Heart left ventricle (tissue), 13 donors: Measurements from ENCODE around the gene MYH16.

ENCODE experiments used
- CTCF ChIP-seq, 12 donors: fragments of 200-600 bp; sonication (generic) in 4 of 12; IDR thresholded peaks; one replicate each; pipeline versions ENCODE4 v1.5.0 to v1.8.0; 2018 to 2022; ENCODE audit warnings: antibody characterized with exemption in 12 of 12, mild to moderate bottlenecking in 5 of 12
- POLR2A ChIP-seq, 2 donors: fragments of 450-650 bp; IDR thresholded peaks; one replicate each; pipeline ENCODE4 v1.6.1; 2017; ENCODE audit warnings: antibody characterized with exemption in 2 of 2, mild to moderate bottlenecking in 2 of 2, moderate library complexity in 2 of 2
- donor health status: ischemic (EF 13 %, LVEDD 7.1; RV severe dilation, severe dysfunction).
- donor health status: DM: no; HTN: yes; CAD: no.
- donor health status: DM: no; HTN: no; CAD: no.
- donor health status: ischemic (EF 25% LVEDD 6.9; RV normal size, moderate dysfunction).
- donor health status: ischemic (EF 25% LVEDD 5.7; RV mildly dilated, moderate dysfunction).
- donor health status: ischemic (EF 35%, LVEDD 5.7; RV mildly dilated, moderate dysfunction).
- donor health status: nonischemic (EF 11% LVEDD 7.7; RV severe dilation, severe dysfunction).
- donor health status: DM: yes; HTN: yes; CAD: no.
- donor health status: PGD.
- donor health status: ischemic (EF 29% LVEDD 5.4; RV normal size, mild dysfunction).
- donor health status: nonischemic (EF 23%, LVEDD 6.1; RV moderate dilation, normal function).

- TF ChIP-seq CTCF (IDR thresholded peaks at IDR 0.05) (no peak), POLR2A (IDR thresholded peaks at IDR 0.05) (no peak)
Measured at GRCh38 chr7:99340659-99341058, 68.0 kb downstream of the MYH16 start.
